ENCODE data around the gene ABCC4. TPM values are rescaled to one million over a fixed set of nuclear protein-coding genes. Genes with fewer than 3 reads are reported as not detected.

ABCC4 gene
- polyA plus RNA-seq, 1 donor from 2014 or later = 2.4 TPM

GRCh38 chr13:95341441-95341840 lies 40.2 kb upstream of the ABCC4 start:
- TF ChIP-seq TAF1 (IDR thresholded peaks at IDR 0.05; ENCODE audit: low read depth) = no peak
- TF ChIP-seq MXI1 (conservative IDR thresholded peaks at IDR 0.05; ENCODE audit: poor library complexity, severe bottlenecking) = no peak
- TF ChIP-seq RAD21 (conservative IDR thresholded peaks at IDR 0.05) = no peak
- no peak for TF ChIP-seq CTCF (IDR thresholded peaks at IDR 0.05; ENCODE audit: poor library complexity, severe bottlenecking)
- TF ChIP-seq EZH2 (IDR thresholded peaks at IDR 0.05; ENCODE audit: borderline replicate concordance, insufficient read depth, low read length, poor library complexity, severe bottlenecking) = no peak
- no peak for TF ChIP-seq REST (IDR thresholded peaks at IDR 0.05; ENCODE audit: borderline replicate concordance)
- TF ChIP-seq POLR2AphosphoS5 (IDR thresholded peaks at IDR 0.05) = no peak
- no peak for TF ChIP-seq SMC3 (conservative IDR thresholded peaks at IDR 0.05; ENCODE audit: poor library complexity)
- TF ChIP-seq EP300 (conservative IDR thresholded peaks at IDR 0.05; ENCODE audit: poor library complexity, severe bottlenecking) = no peak
- H3K36me3 ChIP-seq (ENCODE audit: insufficient read depth, low read length) = no peaks in the 10 kb centered on the region
- no peak overlapping the region for H3K9ac ChIP-seq (ENCODE audit: low read length)
- H3K27ac ChIP-seq (ENCODE audit: low read length) = no peak overlapping the region
- H2AFZ ChIP-seq (ENCODE audit: low read depth, low read length) = no peak overlapping the region
- H3F3A ChIP-seq (ENCODE audit: insufficient read depth, low read length, poor library complexity, severe bottlenecking) = no peaks in the 10 kb centered on the region
- H3K9me2 ChIP-seq (ENCODE audit: insufficient read depth, low read length) = no peaks in the 10 kb centered on the region
- H3K4me3 ChIP-seq (ENCODE audit: low read length) = no peak overlapping the region
- H3K9me3 ChIP-seq (ENCODE audit: low read length) = no peaks in the 10 kb centered on the region
- no peaks in the 10 kb centered on the region for H3K27me3 ChIP-seq (ENCODE audit: insufficient read depth, low read depth, low read length)
- H3K79me2 ChIP-seq (replicated peaks; ENCODE audit: insufficient read depth, low read length) = no peaks in the 10 kb centered on the region
- H3K4me2 ChIP-seq (ENCODE audit: low read length) = no peak overlapping the region
- H4K20me1 ChIP-seq (ENCODE audit: insufficient read depth) = no peaks in the 10 kb centered on the region

GRCh38 chr13:95338905-95339304 lies 37.7 kb upstream of the ABCC4 start:
- no peak overlapping the region for H3K4me2 ChIP-seq (ENCODE audit: low read length)
- TF ChIP-seq EP300 (conservative IDR thresholded peaks at IDR 0.05; ENCODE audit: poor library complexity, severe bottlenecking) (no peak), POLR2AphosphoS5 (IDR thresholded peaks at IDR 0.05) (no peak), TAF1 (IDR thresholded peaks at IDR 0.05; ENCODE audit: low read depth) (no peak), RAD21 (conservative IDR thresholded peaks at IDR 0.05) (no peak), REST (IDR thresholded peaks at IDR 0.05; ENCODE audit: borderline replicate concordance) (no peak), EZH2 (IDR thresholded peaks at IDR 0.05; ENCODE audit: borderline replicate concordance, insufficient read depth, low read length, poor library complexity, severe bottlenecking) (no peak), CTCF (IDR thresholded peaks at IDR 0.05; ENCODE audit: poor library complexity, severe bottlenecking) (no peak), MXI1 (conservative IDR thresholded peaks at IDR 0.05; ENCODE audit: poor library complexity, severe bottlenecking) (no peak), SMC3 (conservative IDR thresholded peaks at IDR 0.05; ENCODE audit: poor library complexity) (no peak)
- H4K20me1 ChIP-seq (ENCODE audit: insufficient read depth) = no peaks in the 10 kb centered on the region
- no peak overlapping the region for H3K9ac ChIP-seq (ENCODE audit: low read length)
- H3K27me3 ChIP-seq (ENCODE audit: insufficient read depth, low read depth, low read length) = no peaks in the 10 kb centered on the region
- H3K9me2 ChIP-seq (ENCODE audit: insufficient read depth, low read length) = no peaks in the 10 kb centered on the region
- no peaks in the 10 kb centered on the region for H3K9me3 ChIP-seq (ENCODE audit: low read length)
- H3K79me2 ChIP-seq (replicated peaks; ENCODE audit: insufficient read depth, low read length) = no peaks in the 10 kb centered on the region
- no peaks in the 10 kb centered on the region for H3F3A ChIP-seq (ENCODE audit: insufficient read depth, low read length, poor library complexity, severe bottlenecking)
- H2AFZ ChIP-seq (ENCODE audit: low read depth, low read length) = no peak overlapping the region
- no peaks in the 10 kb centered on the region for H3K36me3 ChIP-seq (ENCODE audit: insufficient read depth, low read length)
- H3K4me3 ChIP-seq (ENCODE audit: low read length) = no peak overlapping the region
- no peak overlapping the region for H3K27ac ChIP-seq (ENCODE audit: low read length)

Data from neural cell (in vitro differentiated cells).